A673 (cell line): ENCODE data around the gene TDRD15.
A peak's percentile ranks its signal among the peaks of the same experiment; 100 is the strongest.

Experiments
- CTCF ChIP-seq: fragments of 300-800, 200-600 bp; sonication (generic); conservative IDR thresholded peaks from 2 replicates; pipeline ENCODE4 v1.5.1; 2017; ENCODE audit warnings: low read depth, mild to moderate bottlenecking, antibody characterized with exemption, low read length, moderate library complexity, mixed read lengths
- EZH2 ChIP-seq: fragments of 200-600 bp; sonication (generic); IDR thresholded peaks from 2 replicates; pipeline ENCODE4 v1.6.1; 2017; ENCODE audit warnings: borderline replicate concordance, low read depth, mild to moderate bottlenecking, mixed read lengths, antibody characterized with exemption, low read length; ENCODE audit not compliant: poor library complexity, severe bottlenecking

DNA sequence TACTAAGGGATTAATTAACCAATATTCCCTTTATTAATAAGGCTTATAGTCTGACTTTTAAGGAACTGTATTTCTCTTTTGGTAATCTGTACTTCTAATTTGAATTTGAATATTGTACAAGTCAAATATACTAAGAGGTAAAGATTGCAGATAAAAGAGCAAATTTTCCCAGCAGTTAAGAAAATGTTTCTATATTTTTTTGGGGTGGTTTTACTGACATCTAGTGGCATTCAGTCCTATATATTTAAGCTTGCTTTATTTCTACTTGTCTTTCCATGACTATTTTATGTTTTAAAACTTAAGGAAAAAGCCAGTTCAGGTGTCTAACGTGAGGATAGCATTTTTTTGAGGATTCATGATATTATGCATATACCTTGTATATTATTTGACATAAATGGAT, 41.6 kb downstream of the TDRD15 start:
- TF ChIP-seq EZH2 (no peak), CTCF (peak; percentile 38; the same call in 1 of the 2 replicates)
